ENCODE data around the gene C6orf47. TPM values are rescaled to one million over a fixed set of nuclear protein-coding genes. Genes with fewer than 3 reads are reported as not detected.

Gene C6orf47
- total and polyA plus RNA-seq, 2 donors (not counting 3 experiments of a cell fraction or from before 2014, with no cell fraction given) = 5.8 to 12.8 TPM

GRCh38 chr6:31691564-31692108 is 31.1 kb upstream of the C6orf47 start:
- Histone ChIP-seq H4K20me1 (replicated peaks; ENCODE audit: control insufficient read depth, extremely low read depth, insufficient read depth, low read length) (no peaks in the 10 kb centered on the region), H3K9ac (replicated peaks; ENCODE audit: extremely low read depth, insufficient read depth, low read length) (no peak overlapping the region), H3K79me2 (ENCODE audit: control insufficient read depth, insufficient read depth, low read length) (no peaks in the 10 kb centered on the region), H2AFZ (ENCODE audit: low read depth, low read length) (no peak overlapping the region), H3K4me2 (ENCODE audit: insufficient read depth, low read length) (no peak overlapping the region), H3K9me1 (replicated peaks; ENCODE audit: control insufficient read depth, extremely low read depth, insufficient read depth, low read length) (no peaks in the 10 kb centered on the region), H3K4me3 (replicated peaks in 1 of 3; ENCODE audit: insufficient read depth in 1 of 3, low read depth in 1 of 3, low read length in 3 of 3) (no peak overlapping the region), H3K36me3 (ENCODE audit: control insufficient read depth in 2 of 2, extremely low read depth in 1 of 2, insufficient read depth in 2 of 2, low read length in 2 of 2) (peaks cover 6 to 44% of the 10 kb centered on the region in 2 experiments), H3K4me1 (ENCODE audit: control insufficient read depth, extremely low read depth, insufficient read depth, low read length) (peaks cover 10% of the 10 kb centered on the region), H3K9me3 (replicated peaks; ENCODE audit: control insufficient read depth, insufficient read depth, low read length) (no peaks in the 10 kb centered on the region), H3K27me3 (ENCODE audit: control insufficient read depth in 2 of 2, insufficient read depth in 2 of 2, low read length in 2 of 2) (no peaks in the 10 kb centered on the region), H3K27ac (ENCODE audit: insufficient read depth, low read depth, low read length) (no peak overlapping the region)
- TF ChIP-seq MYC (IDR thresholded peaks at IDR 0.05; ENCODE audit: low read depth, low read length) (no peak), EZH2 (IDR thresholded peaks at IDR 0.05; ENCODE audit: borderline replicate concordance, low read depth, low read length, severe bottlenecking) (no peak), CTCF (IDR thresholded peaks at IDR 0.05; ENCODE audit: extremely low read depth in 1 of 2, insufficient read depth in 1 of 2, low read depth in 1 of 2, low read length in 2 of 2) (no peak), FOS (IDR thresholded peaks at IDR 0.05; ENCODE audit: borderline replicate concordance, insufficient read depth, low read length) (no peak), MAX (IDR thresholded peaks at IDR 0.05; ENCODE audit: insufficient read depth, insufficient read length) (no peak), POLR2AphosphoS5 (IDR thresholded peaks at IDR 0.05; ENCODE audit: insufficient read depth, low read depth, low read length) (no peak), POLR2A (IDR thresholded peaks at IDR 0.05; ENCODE audit: low read depth, low read length) (no peak), JUN (IDR thresholded peaks at IDR 0.05; ENCODE audit: borderline replicate concordance, insufficient read depth, insufficient read length, low read depth) (no peak), GATA2 (IDR thresholded peaks at IDR 0.05; ENCODE audit: insufficient read depth, insufficient read length, low read depth, low read length) (no peak)
- CTCF ChIA-PET = interaction anchor here (2.1 kb wide), 1 partner anchor 115 kb away, joined by 5 read pairs; the partner anchor contains the start of gene LSM2
- no TSS peak for BruUV-seq (replicated peaks)
- intact Hi-C loops (cut with micrococcal nuclease) = no loop called here
- dilution Hi-C loops (cut with MboI; ENCODE audit: extremely low pct_ligation_motif_present, low sequenced_read_pairs) = no loop called here
- POLR2A ChIA-PET = interaction anchor here (1.5 kb wide), 1 partner anchor 136 kb away, joined by 4 read pairs; the partner anchor contains the start of gene HSPA1B
- no peak for DNase-seq (ENCODE audit: low read depth, low spot score)
- no peak for FAIRE-seq

Measured in endothelial cell of umbilical vein (primary cell).